Hepatocyte (in vitro differentiated cells): ENCODE measurements around the gene SLC7A14. TPM values are rescaled to one million over a fixed set of nuclear protein-coding genes. Genes with fewer than 3 reads are reported as not detected.

Source experiments
- DNase-seq: peaks from one replicate; pipeline ENCODE4 v3.0.0-alpha.2; 2016; ENCODE audit warnings: low spot score
- H2AFZ ChIP-seq: fragments of 200-600 bp; sonication (generic); 2 replicates; pipeline ENCODE4 v1.6.0; 2016; ENCODE audit warnings: antibody characterized with exemption, mild to moderate bottlenecking
- H3K27ac ChIP-seq: fragments of 200-600 bp; sonication (generic); 2 replicates; pipeline ENCODE4 v1.5.1; 2016; ENCODE audit warnings: mild to moderate bottlenecking
- H3K27me3 ChIP-seq: fragments of 200-600 bp; sonication (generic); 2 replicates; pipeline ENCODE4 v1.6.1; 2016
- H3K36me3 ChIP-seq: fragments of 200-600 bp; sonication (generic); replicated peaks from 2 replicates; pipeline ENCODE4 v1.5.1; 2016; ENCODE audit warnings: low read depth; ENCODE audit not compliant: insufficient read depth
- H3K4me1 ChIP-seq: fragments of 200-600 bp; sonication (generic); 2 replicates; pipeline ENCODE4 v1.5.1; 2016; ENCODE audit warnings: mild to moderate bottlenecking, moderate library complexity; ENCODE audit not compliant: insufficient read depth
- H3K4me2 ChIP-seq: fragments of 200-600 bp; sonication (generic); 2 replicates; pipeline ENCODE4 v1.6.0; 2016
- H3K4me3 ChIP-seq: fragments of 200-600 bp; sonication (generic); 2 replicates; pipeline ENCODE4 v1.5.1; 2016; ENCODE audit warnings: mild to moderate bottlenecking
- H3K79me2 ChIP-seq: fragments of 200-600 bp; sonication (generic); 2 replicates; pipeline ENCODE4 v1.6.0; 2017; ENCODE audit warnings: mild to moderate bottlenecking
- H3K9me2 ChIP-seq: fragments of 200-600 bp; sonication (generic); replicated peaks from 2 replicates; pipeline ENCODE4 v1.6.0; 2017; ENCODE audit warnings: mild to moderate bottlenecking; ENCODE audit not compliant: insufficient read depth
- H3K9me3 ChIP-seq: fragments of 200-600 bp; sonication (generic); 2 replicates; pipeline ENCODE4 v1.5.1; 2016; ENCODE audit warnings: low read depth, mild to moderate bottlenecking
- H4K20me1 ChIP-seq: fragments of 200-600 bp; sonication (generic); 2 replicates; pipeline ENCODE4 v1.6.0; 2016; ENCODE audit warnings: mild to moderate bottlenecking; ENCODE audit not compliant: insufficient read depth, poor library complexity, severe bottlenecking
- EZH2 ChIP-seq: fragments of 200-600 bp; sonication (generic); IDR thresholded peaks from 2 replicates; pipeline ENCODE4 v1.6.1; 2016; ENCODE audit warnings: antibody characterized with exemption, mild to moderate bottlenecking, borderline replicate concordance
- EZH2phosphoT487 ChIP-seq: fragments of 200-600 bp; sonication (generic); IDR thresholded peaks from one replicate; pipeline ENCODE4 v1.6.1; 2018; ENCODE audit warnings: antibody characterized with exemption, mild to moderate bottlenecking, low read depth, moderate library complexity; ENCODE audit not compliant: unreplicated experiment, severe bottlenecking
- WGBS: methylation state at CpG from one replicate; pipeline ENCODE4 v1.1.6; 2016; ENCODE audit warnings: low lambda C conversion rate; ENCODE audit errors: missing lambda C conversion rate; 5-methylcytosine and 5-hydroxymethylcytosine counted together
- polyA plus RNA-seq: library from polyadenylated mRNA; unstranded; fragments of >200 nt; fragmentation: Nextera tagmentation; extraction: Ambion mirVana; gene quantifications from 2 replicates; pipeline ENCODE4 v1.2.1, GENCODE V29; 2016
- total RNA-seq: library from RNA; depleted of rRNA; stranded (reverse); fragments of >200 nt; gene quantifications from 2 replicates; pipeline ENCODE4 v1.2.3, GENCODE V29; 2014
- TF ChIP-seq, protein P1 (sequence below): fragments of 200-600 bp; sonication (generic); IDR thresholded peaks from 2 replicates; pipeline ENCODE4 v1.5.1; 2016; ENCODE audit warnings: antibody characterized with exemption, mild to moderate bottlenecking; ENCODE audit not compliant: poor library complexity

The SLC7A14 gene
- total and polyA plus RNA-seq, 2 experiments from 2014 or later: 0.10 TPM; not detected in 1

DNA sequence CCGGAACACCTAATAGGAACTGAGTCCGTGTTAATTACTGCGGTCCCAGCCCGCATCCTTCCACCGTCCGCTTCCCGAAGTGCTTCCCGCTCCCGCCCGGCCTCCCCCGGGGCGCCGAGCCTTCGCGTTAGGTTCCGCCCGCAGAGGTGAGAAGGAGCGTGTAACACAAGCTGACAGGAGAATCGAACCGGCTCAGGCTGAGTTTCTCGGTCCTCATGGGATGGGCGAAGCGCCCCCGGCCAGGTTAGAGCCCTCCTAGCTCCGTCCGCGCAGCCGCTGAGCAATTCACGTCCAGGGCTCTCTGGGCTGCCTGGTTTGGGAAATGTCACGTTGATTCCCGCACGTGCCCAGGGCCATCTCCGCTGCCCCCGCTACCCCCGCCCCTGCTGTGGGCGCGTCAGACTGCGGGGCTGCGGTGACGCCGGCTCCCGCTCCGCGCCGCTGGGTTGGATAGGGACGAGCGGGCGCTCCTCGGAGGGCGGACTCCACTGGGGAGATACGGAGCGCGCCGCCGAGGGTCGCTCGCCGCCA lies 166.3 kb downstream of the SLC7A14 start:
- H3K27ac ChIP-seq: peak overlapping the region; percentile 2
- DNase-seq: peak; percentile 49
- peak; percentile 76 for TF ChIP-seq EZH2
- no peak for TF ChIP-seq EZH2phosphoT487
- H3K4me1 ChIP-seq: peaks cover 14% of the 10 kb centered on the region
- peaks cover 29% of the 10 kb centered on the region for H3K27me3 ChIP-seq
- peak overlapping the region; percentile 52 for H3K4me3 ChIP-seq
- no peaks in the 10 kb centered on the region for H4K20me1 ChIP-seq
- no peaks in the 10 kb centered on the region for H3K79me2 ChIP-seq
- peak overlapping the region; percentile 50 for H2AFZ ChIP-seq
- no peaks in the 10 kb centered on the region for H3K9me2 ChIP-seq
- 4% methylated on average over 54 of the region's 58 CpGs for WGBS
- H3K36me3 ChIP-seq: no peaks in the 10 kb centered on the region
- H3K4me2 ChIP-seq: peak overlapping the region; percentile 89
- H3K9me3 ChIP-seq: no peaks in the 10 kb centered on the region

- Histone ChIP-seq H3K79me2 (no peaks in the 10 kb centered on the region), H3K27ac (peak within 1 kb of the TSS; percentile 2)
- peak; percentile 53 for DNase-seq
These were observed 167.2 kb downstream of the SLC7A14 start, which contains the start of gene CLDN11 for GRCh38 chr3:170418422-170419398. CLDN11 (plus strand) TSS chr3:170418868; CDS start chr3:170419067, 199 bp downstream.

GRCh38 chr3:170417090-170417489 lies 168.8 kb downstream of the SLC7A14 start:
- Histone ChIP-seq H3K36me3 (no peaks in the 10 kb centered on the region), H3K27ac (no peak overlapping the region), H3K4me3 (no peak overlapping the region), H3K9me2 (no peaks in the 10 kb centered on the region), H4K20me1 (no peaks in the 10 kb centered on the region), H3K27me3 (peaks cover 29% of the 10 kb centered on the region), H3K79me2 (no peaks in the 10 kb centered on the region), H2AFZ (no peak overlapping the region), H3K4me2 (no peak overlapping the region), H3K4me1 (peaks cover 14% of the 10 kb centered on the region), H3K9me3 (no peaks in the 10 kb centered on the region)
- no peak for DNase-seq
- TF ChIP-seq, protein P1, sequence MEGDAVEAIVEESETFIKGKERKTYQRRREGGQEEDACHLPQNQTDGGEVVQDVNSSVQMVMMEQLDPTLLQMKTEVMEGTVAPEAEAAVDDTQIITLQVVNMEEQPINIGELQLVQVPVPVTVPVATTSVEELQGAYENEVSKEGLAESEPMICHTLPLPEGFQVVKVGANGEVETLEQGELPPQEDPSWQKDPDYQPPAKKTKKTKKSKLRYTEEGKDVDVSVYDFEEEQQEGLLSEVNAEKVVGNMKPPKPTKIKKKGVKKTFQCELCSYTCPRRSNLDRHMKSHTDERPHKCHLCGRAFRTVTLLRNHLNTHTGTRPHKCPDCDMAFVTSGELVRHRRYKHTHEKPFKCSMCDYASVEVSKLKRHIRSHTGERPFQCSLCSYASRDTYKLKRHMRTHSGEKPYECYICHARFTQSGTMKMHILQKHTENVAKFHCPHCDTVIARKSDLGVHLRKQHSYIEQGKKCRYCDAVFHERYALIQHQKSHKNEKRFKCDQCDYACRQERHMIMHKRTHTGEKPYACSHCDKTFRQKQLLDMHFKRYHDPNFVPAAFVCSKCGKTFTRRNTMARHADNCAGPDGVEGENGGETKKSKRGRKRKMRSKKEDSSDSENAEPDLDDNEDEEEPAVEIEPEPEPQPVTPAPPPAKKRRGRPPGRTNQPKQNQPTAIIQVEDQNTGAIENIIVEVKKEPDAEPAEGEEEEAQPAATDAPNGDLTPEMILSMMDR: no peak
- TF ChIP-seq EZH2 (no peak), EZH2phosphoT487 (no peak)
- 37% methylated on average over 1 of the region's 1 CpG for WGBS

More at GRCh38 chr3:170418422-170419398, 167.2 kb downstream of the SLC7A14 start, which contains the start of gene CLDN11:
- WGBS: 10% methylated on average over 48 of the region's 79 CpGs
- Histone ChIP-seq H3K36me3 (no peaks in the 10 kb centered on the region), H3K4me3 (peak within 1 kb of the TSS; percentile 52), H3K27me3 (peaks cover 29% of the 10 kb centered on the region), H2AFZ (peak within 1 kb of the TSS; percentile 67), H3K9me3 (no peaks in the 10 kb centered on the region), H3K4me1 (peaks cover 14% of the 10 kb centered on the region), H3K4me2 (peak within 1 kb of the TSS; percentile 89), H3K9me2 (no peaks in the 10 kb centered on the region), H4K20me1 (no peaks in the 10 kb centered on the region)
- TF ChIP-seq EZH2phosphoT487 (no peak), EZH2 (no peak)
- TF ChIP-seq, protein P1: no peak
